Measurements from ENCODE around the gene CDK17.
A peak's percentile ranks its signal among the peaks of the same experiment; 100 is the strongest.

The CDK17 gene

GRCh38 chr12:96400631-96401075 lies 414 bp upstream of the CDK17 start (continued):
- no peak for TF ChIP-seq PPARA (CRISPR knock-in tag; IDR thresholded peaks at IDR 0.05; ENCODE audit: borderline replicate concordance)
- no peak for TF ChIP-seq GLIS3 (CRISPR knock-in tag; IDR thresholded peaks at IDR 0.05)
- TF ChIP-seq TCF4 (CRISPR knock-in tag; IDR thresholded peaks at IDR 0.05; ENCODE audit: borderline replicate concordance) = no peak
- TF ChIP-seq RARB (CRISPR knock-in tag; IDR thresholded peaks at IDR 0.05) = no peak
- TF ChIP-seq ISL1 (CRISPR knock-in tag; IDR thresholded peaks at IDR 0.05) = no peak
- no peak for TF ChIP-seq PATZ1 (CRISPR knock-in tag; IDR thresholded peaks at IDR 0.05; ENCODE audit: borderline replicate concordance)

- TF ChIP-seq ZFP30 (CRISPR knock-in tag; IDR thresholded peaks at IDR 0.05) (no peak), TOX (CRISPR knock-in tag; IDR thresholded peaks at IDR 0.05; ENCODE audit: borderline replicate concordance) (no peak), SNAI2 (CRISPR knock-in tag; IDR thresholded peaks at IDR 0.05) (no peak), ARNTL (CRISPR knock-in tag; IDR thresholded peaks at IDR 0.05; ENCODE audit: borderline replicate concordance, low read depth) (no peak), ZFP3 (CRISPR knock-in tag; IDR thresholded peaks at IDR 0.05) (no peak), POU6F1 (CRISPR knock-in tag; IDR thresholded peaks at IDR 0.05; ENCODE audit: borderline replicate concordance, low read depth) (no peak), CSRNP3 (CRISPR knock-in tag; IDR thresholded peaks at IDR 0.05) (no peak), ESRRG (CRISPR knock-in tag; IDR thresholded peaks at IDR 0.05) (no peak), RARB (CRISPR knock-in tag; IDR thresholded peaks at IDR 0.05) (no peak), PATZ1 (CRISPR knock-in tag; IDR thresholded peaks at IDR 0.05; ENCODE audit: borderline replicate concordance) (no peak), PPARA (CRISPR knock-in tag; IDR thresholded peaks at IDR 0.05; ENCODE audit: borderline replicate concordance) (no peak), GLIS3 (CRISPR knock-in tag; IDR thresholded peaks at IDR 0.05) (no peak), TSHZ2 (CRISPR knock-in tag; IDR thresholded peaks at IDR 0.05) (no peak), ZNF565 (CRISPR knock-in tag; conservative IDR thresholded peaks at IDR 0.05; ENCODE audit: low read depth) (no peak), ZNF70 (CRISPR knock-in tag; IDR thresholded peaks at IDR 0.05) (no peak)
- ATAC-seq = peak; percentile 63
These were observed 920 bp downstream of the CDK17 start for GRCh38 chr12:96399120-96399918.

GRCh38 chr12:96398424-96399119 lies 1.7 kb downstream of the CDK17 start:
- ATAC-seq = no peak; the same call in 1 of the 3 replicates
- TF ChIP-seq ARNTL (CRISPR knock-in tag; IDR thresholded peaks at IDR 0.05; ENCODE audit: borderline replicate concordance, low read depth) (no peak), PPARA (CRISPR knock-in tag; IDR thresholded peaks at IDR 0.05; ENCODE audit: borderline replicate concordance) (no peak), BACH2 (CRISPR knock-in tag; IDR thresholded peaks at IDR 0.05; ENCODE audit: borderline replicate concordance) (no peak), CSRNP3 (CRISPR knock-in tag; IDR thresholded peaks at IDR 0.05) (no peak), ZNF565 (CRISPR knock-in tag; conservative IDR thresholded peaks at IDR 0.05; ENCODE audit: low read depth) (no peak), ZNF70 (CRISPR knock-in tag; IDR thresholded peaks at IDR 0.05) (no peak), ESRRG (CRISPR knock-in tag; IDR thresholded peaks at IDR 0.05) (no peak), SNAI2 (CRISPR knock-in tag; IDR thresholded peaks at IDR 0.05) (no peak), CSDC2 (CRISPR knock-in tag; IDR thresholded peaks at IDR 0.05) (no peak), OSR1 (CRISPR knock-in tag; IDR thresholded peaks at IDR 0.05) (no peak), ZC3H10 (CRISPR knock-in tag; IDR thresholded peaks at IDR 0.05) (no peak), CREB5 (CRISPR knock-in tag; IDR thresholded peaks at IDR 0.05; ENCODE audit: low read depth) (no peak), ZFP3 (CRISPR knock-in tag; IDR thresholded peaks at IDR 0.05) (no peak), RARB (CRISPR knock-in tag; IDR thresholded peaks at IDR 0.05) (no peak), TCF4 (CRISPR knock-in tag; IDR thresholded peaks at IDR 0.05; ENCODE audit: borderline replicate concordance) (no peak), ZFP30 (CRISPR knock-in tag; IDR thresholded peaks at IDR 0.05) (no peak)
